ENCODE data around the gene CCDC85C. TPM values are rescaled to one million over a fixed set of nuclear protein-coding genes. Genes with fewer than 3 reads are reported as not detected.

The CCDC85C gene
- total and polyA plus RNA-seq, 9 donors: 2.1 to 28.4 (median 13.1) TPM

GRCh38 chr14:99517643-99518381 is 86.2 kb downstream of the CCDC85C start:
- H3K36me3 ChIP-seq: no peaks in the 10 kb centered on the region
- no peaks in the 10 kb centered on the region for H3K9me3 ChIP-seq
- WGBS, 3 donors: 57 to 71% (median 60%) methylated on average over 10 to 16 of the region's 16 CpGs
- DNase-seq: peak in 3 of 5 donors; percentile 19 to 36 (median 24)
- no peak overlapping the region for H3K27ac ChIP-seq
- no peak overlapping the region for H3K4me3 ChIP-seq
- H3K27me3 ChIP-seq: no peaks in the 10 kb centered on the region
- TF ChIP-seq POLR2A (IDR thresholded peaks at IDR 0.05): no peak
- TF ChIP-seq, protein P1, sequence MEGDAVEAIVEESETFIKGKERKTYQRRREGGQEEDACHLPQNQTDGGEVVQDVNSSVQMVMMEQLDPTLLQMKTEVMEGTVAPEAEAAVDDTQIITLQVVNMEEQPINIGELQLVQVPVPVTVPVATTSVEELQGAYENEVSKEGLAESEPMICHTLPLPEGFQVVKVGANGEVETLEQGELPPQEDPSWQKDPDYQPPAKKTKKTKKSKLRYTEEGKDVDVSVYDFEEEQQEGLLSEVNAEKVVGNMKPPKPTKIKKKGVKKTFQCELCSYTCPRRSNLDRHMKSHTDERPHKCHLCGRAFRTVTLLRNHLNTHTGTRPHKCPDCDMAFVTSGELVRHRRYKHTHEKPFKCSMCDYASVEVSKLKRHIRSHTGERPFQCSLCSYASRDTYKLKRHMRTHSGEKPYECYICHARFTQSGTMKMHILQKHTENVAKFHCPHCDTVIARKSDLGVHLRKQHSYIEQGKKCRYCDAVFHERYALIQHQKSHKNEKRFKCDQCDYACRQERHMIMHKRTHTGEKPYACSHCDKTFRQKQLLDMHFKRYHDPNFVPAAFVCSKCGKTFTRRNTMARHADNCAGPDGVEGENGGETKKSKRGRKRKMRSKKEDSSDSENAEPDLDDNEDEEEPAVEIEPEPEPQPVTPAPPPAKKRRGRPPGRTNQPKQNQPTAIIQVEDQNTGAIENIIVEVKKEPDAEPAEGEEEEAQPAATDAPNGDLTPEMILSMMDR (IDR thresholded peaks at IDR 0.05): no peak
- TF ChIP-seq EP300 (IDR thresholded peaks at IDR 0.05): no peak
- intact Hi-C loops (cut with DNase I): loop anchor here (2.0 to 10.0 kb wide), 3 partner anchors 111 to 369 kb away; no protein-coding TSS in a partner anchor
- H3K4me1 ChIP-seq (ENCODE audit: insufficient read depth): peaks cover 9% of the 10 kb centered on the region

DNA sequence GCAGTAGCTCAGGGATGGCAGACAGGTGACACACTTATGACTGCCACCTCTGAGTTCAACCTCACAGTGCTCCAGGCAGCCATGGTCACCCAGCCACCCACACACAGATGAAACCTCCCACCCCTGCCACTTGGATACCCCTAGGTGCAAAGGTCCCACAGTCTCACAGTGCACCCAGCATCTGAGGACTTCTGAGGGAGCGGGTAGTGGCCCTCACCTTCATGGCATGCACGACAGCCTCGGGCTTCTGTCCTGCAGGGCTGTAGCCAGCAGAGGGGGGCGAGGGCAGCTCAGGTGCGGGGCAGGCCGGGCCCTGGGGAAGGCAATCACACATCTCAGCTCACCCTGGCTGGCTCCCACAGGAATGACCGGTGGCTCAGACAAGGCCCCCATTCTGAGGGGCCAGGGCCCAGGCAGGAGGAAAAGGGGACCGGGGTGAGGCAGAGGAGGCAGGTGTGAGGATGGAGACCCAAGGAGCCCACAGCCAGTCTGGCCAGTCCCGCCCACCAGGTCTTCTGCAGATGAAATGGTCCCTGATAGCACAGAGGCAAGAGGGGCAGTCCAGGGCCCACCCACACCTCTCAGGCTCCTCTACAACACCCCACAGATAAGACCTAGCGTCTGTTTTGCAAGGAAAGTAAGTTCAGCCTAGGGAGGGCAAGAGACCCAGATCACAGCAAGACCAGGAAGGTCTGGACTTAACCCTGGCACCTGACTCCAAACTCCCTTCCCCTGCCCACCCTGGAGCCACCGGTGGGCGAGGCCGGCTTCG is 87.0 kb downstream of the CCDC85C start:
- no peak overlapping the region for H3K4me3 ChIP-seq
- TF ChIP-seq, protein P1 (IDR thresholded peaks at IDR 0.05): no peak
- TF ChIP-seq POLR2A (IDR thresholded peaks at IDR 0.05): no peak
- no peak for TF ChIP-seq EP300 (IDR thresholded peaks at IDR 0.05)
- no peak overlapping the region for H3K27ac ChIP-seq
- DNase-seq: peak in 1 of 5 donors; percentile 24
- peaks cover 2% of the 10 kb centered on the region for H3K4me1 ChIP-seq (ENCODE audit: insufficient read depth)
- H3K36me3 ChIP-seq: no peaks in the 10 kb centered on the region
- intact Hi-C loops (cut with DNase I): loop anchor here in 2 of 4 donors (2.0 to 10.0 kb wide), 3 partner anchors 112 to 370 kb away; no protein-coding TSS in a partner anchor
- WGBS, 3 donors: 79 to 89% (median 81%) methylated on average over 14 of the region's 14 CpGs
- H3K27me3 ChIP-seq: no peaks in the 10 kb centered on the region
- no peaks in the 10 kb centered on the region for H3K9me3 ChIP-seq

GRCh38 chr14:99516156-99516870 is 87.7 kb downstream of the CCDC85C start:
- intact Hi-C loops (cut with DNase I): loop anchor here in 2 of 4 donors (2.0 to 10.0 kb wide), 3 partner anchors 112 to 371 kb away; no protein-coding TSS in a partner anchor
- Histone ChIP-seq H3K4me3 (no peak overlapping the region), H3K4me1 (ENCODE audit: insufficient read depth) (peaks cover 2% of the 10 kb centered on the region), H3K36me3 (no peaks in the 10 kb centered on the region), H3K27ac (no peak overlapping the region), H3K27me3 (no peaks in the 10 kb centered on the region), H3K9me3 (no peaks in the 10 kb centered on the region)
- TF ChIP-seq EP300 (IDR thresholded peaks at IDR 0.05): no peak
- TF ChIP-seq, protein P1 (IDR thresholded peaks at IDR 0.05): no peak
- DNase-seq: peak in 2 of 5 donors; percentile 23 to 34
- WGBS, 3 donors: 69 to 78% (median 71%) methylated on average over 24 of the region's 24 CpGs

Data from ovary (tissue), 9 donors.